GM19043 (cell line): Measurements from ENCODE around the gene KCNJ16.

ENCODE experiments used
- ATAC-seq: cut with Tn5 transposase; IDR thresholded peaks from one replicate; pipeline ENCODE4 v1.9.1; 2021; ENCODE audit warnings: low read depth; ENCODE audit not compliant: unreplicated experiment

The KCNJ16 gene

DNA sequence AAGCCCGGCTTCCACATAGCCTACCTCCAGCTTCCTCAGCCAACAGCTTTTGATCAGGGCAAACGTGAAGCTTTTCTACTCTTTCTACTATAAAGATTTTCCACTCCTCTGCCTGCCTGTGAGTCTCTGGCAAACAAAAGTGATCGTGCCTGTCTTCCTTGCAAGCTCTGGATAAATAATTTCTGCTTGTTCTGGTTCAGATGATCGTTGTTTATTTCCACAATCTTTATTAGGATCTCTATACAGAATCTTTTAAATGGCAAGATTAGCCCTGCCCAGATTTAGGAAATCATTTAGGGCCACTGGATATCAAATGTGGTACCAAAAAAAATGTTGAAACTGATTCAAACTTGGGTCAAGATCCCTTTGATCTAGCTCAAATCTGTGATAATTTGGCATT, 20.4 kb downstream of the KCNJ16 start:
- ATAC-seq = no peak

DNA sequence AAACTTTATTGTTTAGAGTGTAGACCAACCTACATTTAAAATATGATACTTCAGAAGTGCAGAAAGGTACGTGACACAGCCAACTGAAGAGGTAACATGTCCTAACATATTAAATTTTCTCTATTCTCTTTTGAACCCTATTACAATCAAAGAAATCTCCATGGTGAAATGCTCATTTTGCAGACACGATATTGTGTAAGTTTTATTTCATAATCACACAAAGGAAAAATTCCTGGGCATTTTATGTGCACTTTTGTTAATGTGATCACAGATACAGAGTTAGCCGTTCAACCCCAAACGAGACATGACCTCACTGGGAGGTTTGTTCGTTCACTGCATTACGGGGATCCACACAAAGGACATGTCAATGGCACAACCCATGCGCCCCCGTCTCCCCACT, 21.8 kb downstream of the KCNJ16 start:
- no peak for ATAC-seq

DNA sequence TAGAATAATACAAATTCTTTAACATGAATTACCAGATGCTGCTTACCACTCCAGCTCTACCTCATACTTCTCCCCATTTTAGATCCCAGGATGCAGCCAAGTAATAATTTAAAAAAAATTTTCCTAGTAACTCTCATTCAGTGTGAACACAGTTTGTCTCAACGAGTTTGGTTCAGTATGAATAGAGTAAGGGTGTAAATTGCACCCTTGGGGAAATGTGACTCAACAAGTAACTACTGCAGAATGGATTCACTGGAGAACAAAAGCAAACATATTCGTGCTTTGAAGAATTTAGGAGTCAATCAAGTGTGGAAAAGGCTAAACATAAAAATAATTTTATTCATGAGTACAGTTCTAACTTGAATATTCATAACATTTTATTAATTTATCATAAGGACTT, 23.0 kb downstream of the KCNJ16 start:
- ATAC-seq = no peak

DNA sequence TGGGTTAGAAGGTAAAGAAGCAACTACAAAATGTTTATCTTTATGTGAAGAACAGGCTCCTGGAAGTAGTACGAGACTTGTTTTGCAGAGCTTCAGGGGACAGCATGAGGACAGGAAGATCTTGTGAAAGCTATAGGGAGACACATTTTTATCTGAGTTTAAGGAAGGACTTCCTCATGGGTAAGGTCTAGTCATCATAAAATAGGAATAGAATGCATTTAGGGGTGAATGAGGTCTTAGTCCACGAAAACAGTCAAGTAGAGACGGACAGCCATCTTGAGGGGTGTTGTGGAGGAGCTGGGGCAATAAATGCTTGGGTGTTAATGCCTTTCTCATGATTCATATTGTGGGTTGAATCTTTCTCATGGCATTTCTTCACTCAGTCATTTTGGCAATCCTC, 24.3 kb downstream of the KCNJ16 start:
- no peak for ATAC-seq

DNA sequence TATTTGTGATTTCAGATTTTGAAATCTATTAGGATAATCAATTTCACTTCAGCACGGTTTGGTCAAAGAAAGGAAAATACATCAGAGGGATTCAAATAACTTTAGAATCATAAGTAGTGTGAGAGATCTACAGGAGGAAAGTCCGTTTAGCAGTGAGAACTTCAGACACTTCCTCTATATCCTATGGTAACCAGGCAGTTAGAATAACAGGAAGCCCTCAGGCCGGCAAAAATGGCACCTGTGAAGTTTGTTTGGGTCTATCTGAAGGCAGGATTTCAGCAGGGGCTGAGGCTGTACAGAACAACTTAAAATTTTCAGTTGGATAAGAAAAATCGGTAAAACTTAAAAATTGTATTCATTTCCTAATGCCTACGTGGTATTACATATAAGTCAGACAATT, 24.9 kb downstream of the KCNJ16 start:
- no peak for ATAC-seq

DNA sequence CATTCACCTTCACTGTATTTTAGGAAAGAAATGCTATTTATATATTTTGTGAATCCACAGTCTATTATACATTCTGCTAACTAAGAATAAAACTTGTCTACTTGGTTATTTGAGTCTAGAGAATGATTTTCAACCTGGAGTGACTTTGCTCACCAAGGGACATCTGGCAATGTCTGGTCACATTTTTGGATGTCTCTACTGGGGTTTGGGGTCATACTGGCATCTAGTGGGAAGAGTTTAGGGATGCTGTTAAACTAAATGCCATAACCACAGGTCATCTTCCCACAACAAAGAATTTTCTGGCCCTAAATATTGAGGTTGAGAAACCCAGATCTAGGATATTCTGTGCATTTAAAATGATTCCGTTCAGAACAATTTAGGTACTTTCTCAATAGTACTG, 26.0 kb downstream of the KCNJ16 start:
- ATAC-seq = no peak

DNA sequence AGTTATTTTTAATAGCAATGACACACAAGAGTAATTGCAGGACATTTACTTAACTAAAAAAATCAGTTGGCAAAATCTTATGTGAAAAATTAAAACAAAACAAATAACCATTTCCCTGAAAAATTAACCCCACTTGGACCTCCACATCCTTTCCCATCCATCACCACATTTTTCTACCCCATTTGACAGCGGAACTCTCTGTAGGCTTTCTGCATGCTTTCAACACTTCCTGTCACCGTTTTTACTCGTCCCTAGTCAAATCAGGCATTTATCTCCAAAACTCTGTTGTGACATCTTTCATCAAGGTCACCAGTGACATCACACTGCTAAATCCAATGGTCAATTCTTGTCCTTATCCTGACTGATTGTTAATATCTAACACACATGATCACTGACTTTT, 27.5 kb downstream of the KCNJ16 start:
- no peak for ATAC-seq

DNA sequence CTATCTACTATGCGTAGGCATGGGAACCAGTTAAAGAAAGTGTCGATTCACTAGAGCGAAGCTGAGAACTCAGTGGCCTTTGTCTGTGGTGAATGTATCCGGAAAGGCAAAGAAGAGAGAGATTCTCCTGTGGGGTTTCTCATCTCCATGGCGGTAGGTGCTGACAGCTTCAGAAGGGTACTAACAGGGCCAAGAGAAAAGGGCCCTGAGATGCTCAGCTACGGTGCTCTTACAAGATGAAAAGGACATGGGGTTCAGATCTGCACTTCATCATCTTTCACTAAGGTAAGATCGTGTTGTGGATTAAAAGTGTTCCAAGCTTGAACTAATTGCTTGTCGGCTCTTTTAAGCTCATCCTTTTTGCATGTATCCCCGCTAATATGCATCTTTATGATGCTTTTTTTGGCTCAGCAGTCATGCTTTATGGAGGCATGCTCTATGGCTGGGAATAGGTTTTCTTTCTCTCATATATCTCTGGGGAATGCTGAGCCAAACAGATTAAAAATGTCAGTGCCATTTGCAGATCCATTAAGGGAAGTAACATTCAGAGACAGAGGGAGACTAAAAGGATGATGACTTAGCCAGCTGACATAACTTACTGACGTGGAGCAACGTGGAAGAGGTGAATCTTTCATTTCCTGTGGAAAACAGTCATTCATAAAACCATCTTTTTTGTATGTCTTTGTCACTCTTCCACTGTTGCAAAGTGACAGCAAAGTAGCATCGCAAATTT, 29.9 kb downstream of the KCNJ16 start:
- ATAC-seq = no peak

DNA sequence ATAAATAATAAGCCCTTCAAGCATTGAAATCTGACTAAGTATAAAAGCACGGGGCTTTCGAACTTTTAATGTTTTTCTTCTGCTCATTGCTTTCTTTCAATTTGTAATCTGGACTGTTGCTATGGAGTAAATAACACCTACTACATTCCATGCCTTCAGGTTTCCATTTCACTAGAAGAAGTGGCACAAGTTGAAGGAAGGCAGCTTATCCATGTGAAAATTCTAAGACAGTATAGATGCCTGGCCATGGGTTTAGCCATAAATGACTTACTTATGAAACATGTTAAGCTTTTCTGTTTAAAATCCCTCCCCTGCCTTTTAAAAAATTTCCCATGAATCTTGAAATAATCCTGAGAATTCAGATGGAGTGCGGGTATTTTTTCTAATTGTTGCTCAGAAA, 30.6 kb downstream of the KCNJ16 start:
- no peak for ATAC-seq

DNA sequence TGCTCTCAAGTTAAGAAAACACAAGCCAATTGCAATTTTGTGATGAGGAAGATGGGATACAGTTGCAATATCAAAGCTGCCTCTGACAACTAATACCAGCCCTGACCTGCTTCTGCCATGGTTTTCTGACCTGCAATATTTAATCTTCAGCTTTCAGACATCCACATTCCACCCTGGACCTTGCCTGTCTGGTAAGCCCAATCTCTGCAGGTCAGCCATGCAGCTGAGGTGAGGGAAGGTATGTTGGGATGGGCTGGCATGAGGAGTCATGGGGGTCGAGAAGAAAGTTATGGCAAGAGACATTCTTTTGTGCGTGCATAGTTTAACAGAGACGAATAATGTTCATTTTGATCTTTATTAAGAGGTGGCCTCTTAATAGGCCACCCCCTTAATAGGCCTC, 31.5 kb downstream of the KCNJ16 start:
- ATAC-seq = no peak

DNA sequence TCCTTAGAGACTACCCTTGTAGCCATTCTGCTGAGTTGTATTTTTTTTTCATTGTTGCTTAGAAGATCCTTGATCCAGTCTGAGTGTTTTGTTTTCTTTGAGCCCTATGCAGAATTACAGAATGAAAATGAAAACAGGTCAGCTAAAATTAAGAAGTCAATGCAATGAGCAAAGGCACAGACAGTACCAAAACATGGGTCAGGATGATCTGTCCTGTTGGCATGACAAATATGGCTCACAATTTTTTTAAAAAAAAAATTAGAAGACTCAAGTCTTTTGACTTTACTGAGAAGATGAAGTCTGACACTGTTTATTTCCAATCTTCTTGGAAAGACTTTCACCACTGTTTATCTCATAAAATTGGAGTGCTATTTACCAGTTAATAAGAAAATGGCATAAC, 32.4 kb downstream of the KCNJ16 start:
- no peak for ATAC-seq

DNA sequence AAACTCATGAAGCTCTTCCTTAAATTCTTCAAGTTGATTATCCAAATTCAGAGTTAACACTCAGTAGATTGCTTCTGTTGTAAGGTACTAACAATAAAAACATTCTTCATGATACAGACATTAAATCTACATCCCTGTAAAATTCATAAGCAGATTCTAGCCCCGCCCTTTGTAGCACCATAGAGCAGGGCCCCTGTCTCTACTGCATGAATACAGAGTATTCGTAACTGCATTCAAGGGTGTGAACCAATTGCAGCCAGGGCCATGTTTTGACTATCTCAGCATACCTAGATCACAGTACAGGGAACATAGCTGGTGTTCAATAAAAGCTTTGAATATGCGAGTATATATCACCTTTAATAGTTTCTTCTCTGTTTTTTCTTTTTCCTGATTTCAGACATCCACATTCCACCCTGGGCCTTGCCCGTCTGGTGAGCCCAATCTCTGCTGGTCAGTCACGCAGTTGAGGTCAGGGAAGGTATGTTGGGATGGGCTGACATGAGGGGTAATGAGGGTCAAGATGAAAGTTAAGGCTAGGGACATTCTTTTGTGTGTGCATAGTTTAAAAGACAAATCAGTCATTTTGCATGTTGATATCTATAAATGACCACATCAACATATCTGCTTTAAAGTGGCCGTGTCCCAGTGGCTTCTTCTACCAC, 33.0 kb downstream of the KCNJ16 start:
- ATAC-seq = no peak

DNA sequence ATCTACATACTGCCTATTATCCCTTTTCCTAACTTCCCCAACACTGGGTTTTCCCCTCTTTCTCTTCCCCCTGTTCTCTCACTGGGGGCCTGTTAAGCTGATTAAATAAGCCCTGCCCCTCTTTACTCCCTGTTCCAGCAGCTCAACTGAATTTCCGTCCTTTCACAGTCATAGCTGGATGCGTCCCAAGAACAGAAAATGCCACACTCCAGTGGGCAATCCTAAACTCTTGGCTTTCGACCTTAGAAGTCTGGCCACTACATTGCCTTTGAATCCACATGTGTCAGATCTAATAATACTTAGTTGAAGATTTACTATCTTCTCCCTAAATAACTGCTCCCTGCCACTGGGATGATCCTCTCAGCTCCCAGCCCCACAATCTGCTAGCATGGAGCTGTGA, 34.5 kb downstream of the KCNJ16 start:
- ATAC-seq = no peak

DNA sequence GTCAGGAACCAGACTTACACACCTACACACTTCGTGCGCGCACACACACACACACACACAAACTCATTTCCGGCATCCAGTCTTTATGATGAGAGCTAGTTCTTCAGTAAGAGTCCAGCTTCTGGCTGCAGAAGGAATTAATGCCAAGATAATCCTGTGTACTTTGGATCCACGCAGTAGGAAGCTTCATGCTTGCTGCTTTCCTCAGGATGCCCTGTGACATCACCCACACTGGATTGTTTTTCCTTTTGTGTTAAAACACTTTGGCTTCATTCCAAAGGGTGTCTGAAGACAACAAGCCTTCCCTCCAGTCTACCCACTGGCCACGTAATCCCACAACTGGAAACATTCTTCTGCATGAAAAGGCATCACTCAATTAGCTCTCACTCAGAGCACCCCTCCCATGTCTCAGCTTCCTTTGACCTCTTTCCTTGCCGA, 35.4 kb downstream of the KCNJ16 start:
- ATAC-seq = no peak

DNA sequence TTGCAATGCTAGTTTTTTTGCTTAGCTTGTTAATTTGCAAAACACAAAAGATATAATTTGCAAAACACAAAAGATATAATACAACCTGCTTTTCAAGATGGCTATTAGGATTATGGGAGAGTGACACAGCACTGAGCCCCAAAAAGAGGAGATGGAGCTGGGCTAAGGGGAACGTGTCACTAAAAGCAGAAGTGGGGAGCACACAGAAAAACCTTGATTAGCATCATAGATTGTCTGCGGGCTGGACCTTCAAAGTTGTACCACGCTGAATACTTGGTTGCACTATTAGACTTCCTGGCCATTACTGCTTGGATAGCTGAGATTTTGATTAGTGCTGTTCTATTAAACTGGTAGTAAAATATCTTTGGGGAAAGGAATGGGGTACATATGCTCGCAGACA, 36.2 kb downstream of the KCNJ16 start:
- ATAC-seq = no peak

DNA sequence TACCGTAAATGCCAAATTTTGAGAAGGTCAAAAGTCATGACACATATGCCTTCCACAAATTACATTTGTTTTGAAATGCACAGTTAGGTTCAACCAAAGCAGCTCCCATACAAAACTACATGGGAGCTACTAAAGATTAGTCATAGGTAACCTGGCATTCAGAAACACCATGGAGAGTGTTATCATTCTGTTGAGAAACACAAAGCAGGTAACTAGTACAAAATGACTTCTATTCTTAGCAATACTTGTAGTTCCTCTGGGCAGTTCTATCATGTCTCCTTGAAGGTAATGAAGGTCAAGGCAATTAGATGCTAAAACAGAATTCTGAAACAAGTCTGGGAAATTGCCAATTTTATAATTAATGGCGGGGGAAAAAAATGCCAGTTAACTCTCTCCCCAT, 39.4 kb downstream of the KCNJ16 start:
- no peak for ATAC-seq

DNA sequence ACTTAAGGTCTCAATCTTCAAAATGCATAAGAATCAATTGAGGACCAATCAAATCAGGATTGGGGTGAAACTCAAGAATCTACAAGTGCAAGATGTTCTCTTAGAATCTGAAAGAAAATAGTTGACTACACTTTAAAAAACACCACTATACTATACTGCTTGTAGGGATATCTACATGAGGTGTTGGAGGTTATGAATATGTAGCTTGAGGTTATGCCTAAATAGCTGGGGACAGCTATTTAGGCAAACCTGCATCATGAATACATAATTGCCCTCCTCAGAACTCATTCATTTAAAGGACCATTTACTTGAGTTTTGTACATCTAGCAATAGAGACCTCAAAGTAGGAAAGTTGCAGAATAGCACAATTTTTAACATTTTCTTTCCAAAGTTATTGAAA, 40.1 kb downstream of the KCNJ16 start:
- ATAC-seq = no peak

DNA sequence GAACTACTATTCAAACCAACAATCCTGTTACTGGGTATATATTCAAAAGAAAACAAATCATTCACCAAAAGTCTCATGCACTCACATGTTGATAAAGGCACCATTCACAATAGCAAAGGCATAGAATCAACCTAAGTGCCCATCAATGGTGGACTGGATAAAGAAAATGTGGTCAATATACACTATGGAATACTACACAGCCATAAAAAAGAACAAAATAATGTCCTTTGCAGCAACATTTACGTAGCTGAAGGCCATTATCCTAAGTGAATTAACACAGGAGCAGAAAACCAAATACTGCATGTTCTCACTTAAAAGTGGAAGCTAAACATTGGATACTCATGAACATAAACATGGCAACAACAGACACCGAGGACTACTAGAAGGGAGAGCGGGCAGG, 41.9 kb downstream of the KCNJ16 start:
- no peak for ATAC-seq

DNA sequence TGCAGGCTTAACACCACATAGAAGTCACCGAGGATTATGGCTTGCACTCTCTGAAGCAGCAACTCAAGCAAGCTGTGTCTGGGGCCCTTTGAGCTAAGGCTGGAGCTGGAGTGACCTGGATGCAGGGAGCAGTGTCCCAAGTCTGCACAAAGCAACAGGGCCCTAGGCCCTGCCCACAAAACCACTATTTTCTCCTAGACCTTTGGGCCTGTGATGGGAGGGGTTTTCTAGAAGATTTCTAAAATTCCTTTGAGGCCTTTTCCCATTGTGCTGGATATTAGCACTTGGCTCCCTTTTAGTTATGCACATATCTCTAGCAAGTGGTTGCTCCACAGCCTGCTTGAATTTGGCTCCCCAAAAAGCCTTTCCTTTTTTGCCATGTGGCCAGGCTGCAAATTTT, 44.5 kb downstream of the KCNJ16 start:
- no peak for ATAC-seq

DNA sequence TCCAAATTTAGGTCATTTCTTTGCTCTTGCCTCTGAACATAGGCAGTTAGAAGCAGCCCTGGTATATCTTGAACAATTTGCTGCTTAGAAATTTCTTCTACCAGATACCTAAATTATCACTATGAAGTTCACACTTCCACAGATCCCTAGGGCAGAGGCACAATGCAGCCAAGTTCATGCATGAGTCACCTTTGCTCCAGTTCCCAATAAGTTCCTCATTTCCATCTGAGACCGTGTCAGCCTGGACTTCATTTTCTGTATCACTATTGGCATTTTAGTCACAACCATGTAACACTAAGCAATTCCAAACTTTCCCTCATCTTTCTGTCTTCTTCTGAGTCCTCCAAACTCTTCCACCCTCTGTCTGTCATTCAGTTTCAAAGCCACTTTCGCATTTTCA, 45.0 kb downstream of the KCNJ16 start:
- ATAC-seq = no peak

DNA sequence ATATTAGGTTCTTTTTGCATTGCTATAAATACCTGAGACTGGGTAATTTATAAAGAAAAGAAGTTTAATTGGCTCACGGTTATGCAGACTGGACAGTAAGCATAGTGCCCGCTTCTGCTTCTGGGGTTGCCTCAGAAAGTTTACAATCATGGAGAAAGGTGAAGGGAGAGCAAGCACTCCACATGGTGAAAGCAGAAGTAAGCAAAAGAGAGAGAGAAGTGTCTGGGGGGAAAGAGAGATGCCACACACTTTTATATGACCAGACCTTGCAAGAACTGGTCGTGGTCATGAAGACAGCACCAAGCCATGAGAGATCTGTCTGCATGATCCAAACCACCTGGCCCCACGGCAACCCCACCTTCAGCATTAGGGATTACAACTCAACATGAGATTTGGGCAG, 45.4 kb downstream of the KCNJ16 start:
- ATAC-seq = no peak

DNA sequence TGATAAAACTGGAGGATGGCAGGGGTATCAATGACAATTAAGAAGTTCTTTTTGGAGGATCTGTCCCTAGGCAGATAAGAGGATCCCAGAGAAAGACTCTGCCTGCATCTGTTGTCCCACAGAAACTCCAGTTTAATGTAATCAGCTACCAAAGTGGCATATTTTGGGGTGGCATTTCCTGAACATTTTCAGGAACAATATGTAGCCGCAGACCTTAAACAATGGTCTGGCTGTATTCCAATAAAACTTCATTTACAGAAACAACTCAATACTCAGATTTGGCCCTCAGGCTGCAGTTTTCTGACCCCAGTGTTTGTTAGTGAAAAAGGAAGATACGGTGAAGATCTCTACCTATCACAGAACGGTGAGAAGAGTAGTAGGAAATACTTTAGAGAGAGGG, 46.1 kb downstream of the KCNJ16 start:
- no peak for ATAC-seq

DNA sequence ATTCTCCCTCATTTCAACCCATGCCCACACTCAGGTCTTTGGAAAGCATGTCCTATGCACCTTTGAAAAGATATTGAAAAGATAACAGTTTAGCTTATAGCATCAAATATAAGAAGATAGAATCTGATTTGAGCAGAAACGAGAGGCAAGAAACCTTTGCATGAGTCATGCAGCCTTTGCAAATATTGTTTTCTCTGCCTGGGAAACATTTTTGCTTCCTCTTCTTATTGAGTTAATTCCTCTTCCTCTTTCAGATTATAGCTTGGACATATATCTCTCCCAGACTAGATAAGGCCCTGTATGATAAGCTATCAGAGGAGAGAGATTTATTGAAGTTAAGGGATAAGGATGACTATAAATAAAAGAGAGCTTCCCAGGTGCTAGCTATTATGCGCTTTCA, 48.2 kb downstream of the KCNJ16 start:
- no peak for ATAC-seq
